ENCODE measurements around the gene SH2D5. TPM values are rescaled to one million over a fixed set of nuclear protein-coding genes. Genes with fewer than 3 reads are reported as not detected.

SH2D5 gene
- total RNA-seq, 1 experiment from 2014 or later: 8.7 TPM

DNA sequence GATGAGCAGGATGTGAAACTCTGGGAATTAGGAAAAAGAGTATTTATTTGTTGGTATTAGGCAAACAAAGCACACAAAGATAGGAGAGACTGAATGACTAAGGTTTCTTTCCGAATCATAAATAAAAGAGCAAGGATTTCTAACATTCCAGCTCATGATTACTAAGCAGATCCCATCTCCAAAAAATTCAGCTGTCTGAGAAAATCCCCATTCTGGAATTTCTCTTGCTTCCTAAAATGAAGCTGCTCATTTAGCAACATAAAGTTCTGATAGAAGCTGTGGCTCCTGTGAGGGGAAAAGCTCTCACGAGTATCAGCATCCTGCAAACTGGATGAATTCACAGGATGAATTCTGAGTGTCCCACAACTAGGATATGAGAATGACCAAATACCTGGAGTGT is 6.7 kb upstream of the SH2D5 start:
- H4K8ac ChIP-seq (replicated peaks; ENCODE audit: insufficient read length, low read depth, low read length): no peak overlapping the region
- no peak overlapping the region for H2BK120ac ChIP-seq (ENCODE audit: low read depth, low read length, poor library complexity, severe bottlenecking)
- no peak overlapping the region for H3K18ac ChIP-seq (ENCODE audit: insufficient read length, low read depth, low read length)
- TF ChIP-seq, protein P1, sequence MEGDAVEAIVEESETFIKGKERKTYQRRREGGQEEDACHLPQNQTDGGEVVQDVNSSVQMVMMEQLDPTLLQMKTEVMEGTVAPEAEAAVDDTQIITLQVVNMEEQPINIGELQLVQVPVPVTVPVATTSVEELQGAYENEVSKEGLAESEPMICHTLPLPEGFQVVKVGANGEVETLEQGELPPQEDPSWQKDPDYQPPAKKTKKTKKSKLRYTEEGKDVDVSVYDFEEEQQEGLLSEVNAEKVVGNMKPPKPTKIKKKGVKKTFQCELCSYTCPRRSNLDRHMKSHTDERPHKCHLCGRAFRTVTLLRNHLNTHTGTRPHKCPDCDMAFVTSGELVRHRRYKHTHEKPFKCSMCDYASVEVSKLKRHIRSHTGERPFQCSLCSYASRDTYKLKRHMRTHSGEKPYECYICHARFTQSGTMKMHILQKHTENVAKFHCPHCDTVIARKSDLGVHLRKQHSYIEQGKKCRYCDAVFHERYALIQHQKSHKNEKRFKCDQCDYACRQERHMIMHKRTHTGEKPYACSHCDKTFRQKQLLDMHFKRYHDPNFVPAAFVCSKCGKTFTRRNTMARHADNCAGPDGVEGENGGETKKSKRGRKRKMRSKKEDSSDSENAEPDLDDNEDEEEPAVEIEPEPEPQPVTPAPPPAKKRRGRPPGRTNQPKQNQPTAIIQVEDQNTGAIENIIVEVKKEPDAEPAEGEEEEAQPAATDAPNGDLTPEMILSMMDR (conservative IDR thresholded peaks at IDR 0.05): no peak
- Mint-ChIP-seq H3K4me3 (no peak overlapping the region), H3K27me3 (ENCODE audit: low read depth) (peaks cover 13% of the 10 kb centered on the region), H3K36me3 (ENCODE audit: insufficient read depth in 1 of 3, low read depth in 3 of 3) (peaks cover 10 to 39% (median 22%) of the 10 kb centered on the region in 3 experiments; a peak in 6 of 7 replicates), H3K9me3 (no peaks in the 10 kb centered on the region), H3K27ac (0 out of 7 replicates have a peak overlapping the region, but pooled peaks of 1 of the 3 experiments have one; percentile 32), H3K4me1 (no peaks in the 10 kb centered on the region)
- no peak overlapping the region for H3K4me2 ChIP-seq (ENCODE audit: insufficient read depth, insufficient read length, low read length)
- no peaks in the 10 kb centered on the region; the same call in 1 of the 2 replicates for H3K27me3 ChIP-seq (ENCODE audit: insufficient read depth, low read length)
- H2BK5ac ChIP-seq (ENCODE audit: insufficient read length, low read length): no peak overlapping the region
- H2BK20ac ChIP-seq (ENCODE audit: low read depth, low read length, poor library complexity, severe bottlenecking): no peak overlapping the region
- no peak overlapping the region for H3K4ac ChIP-seq (ENCODE audit: low read depth, low read length)
- H2BK12ac ChIP-seq (ENCODE audit: insufficient read length, low read depth, low read length): no peak overlapping the region
- no peaks in the 10 kb centered on the region for H3K79me1 ChIP-seq (ENCODE audit: insufficient read depth, low read depth, low read length, poor library complexity, severe bottlenecking)
- no CpG with 5 or more reads among the region's 2 CpGs for WGBS (ENCODE audit: extremely low coverage, insufficient read length, low lambda C conversion rate)
- H3K9ac ChIP-seq (ENCODE audit: extremely low read depth, insufficient read length, low read length): no peak overlapping the region
- no peak overlapping the region for H3K14ac ChIP-seq (ENCODE audit: insufficient read depth, low read length)
- H3K79me2 ChIP-seq (ENCODE audit: insufficient read depth, low read length): no peaks in the 10 kb centered on the region
- no peak overlapping the region for H3T11ph ChIP-seq (ENCODE audit: low read length)
- H3K4me1 ChIP-seq (ENCODE audit: insufficient read depth, low read length): no peaks in the 10 kb centered on the region
- no peak overlapping the region for H2AFZ ChIP-seq (ENCODE audit: low read length)
- no peak overlapping the region for H3K56ac ChIP-seq (ENCODE audit: insufficient read length, low read depth, low read length)
- no peak overlapping the region for H4K91ac ChIP-seq (ENCODE audit: insufficient read length, low read depth, low read length)
- H4K5ac ChIP-seq (ENCODE audit: insufficient read length, low read depth, low read length): no peak overlapping the region
- H3K23ac ChIP-seq (ENCODE audit: insufficient read length, low read depth, low read length): no peak overlapping the region
- DNase-seq: no peak
- no peak overlapping the region for H3K27ac ChIP-seq (ENCODE audit: insufficient read length, low read depth, low read length)
- H3K23me2 ChIP-seq (ENCODE audit: insufficient read length, low read depth, low read length, poor library complexity, severe bottlenecking): no peaks in the 10 kb centered on the region
- H4K20me1 ChIP-seq (ENCODE audit: control insufficient read depth, insufficient read depth, insufficient read length): no peaks in the 10 kb centered on the region
- no peak overlapping the region for H2AK5ac ChIP-seq (ENCODE audit: insufficient read length, low read length)
- no peak overlapping the region for H2BK15ac ChIP-seq (ENCODE audit: low read depth, low read length)
- no peaks in the 10 kb centered on the region for H3K9me3 ChIP-seq (ENCODE audit: control insufficient read depth, low read depth, low read length)

Measured in H9 (cell line).